Peyer's patch (tissue), 4 donors: ENCODE measurements around the gene ZRSR2. TPM values are rescaled to one million over a fixed set of nuclear protein-coding genes. Genes with fewer than 3 reads are reported as not detected.

Experiments
- DNase-seq, 3 donors: peaks; one replicate each; pipeline ENCODE4 v3.0.0-alpha.2; 2017 to 2019
- H3K27ac ChIP-seq, 4 donors: fragments of 200-600 bp; sonication (generic); one replicate each; pipeline ENCODE4 v1.5.1; 2016 to 2019
- H3K27me3 ChIP-seq, 2 donors: fragments of 200-600 bp; sonication (generic); one replicate each; pipeline ENCODE4 v1.5.1; 2019
- H3K36me3 ChIP-seq, 3 donors: fragments of 200-600 bp; sonication (generic); one replicate each; pipeline ENCODE4 v1.5.1; 2016 to 2019
- H3K4me1 ChIP-seq, 4 donors: fragments of 200-600 bp; sonication (generic); one replicate each; pipeline ENCODE4 v1.5.1; 2016 to 2019
- H3K4me3 ChIP-seq, 4 donors: fragments of 200-600 bp; sonication (generic); 1 replicate in 3 of 4; 2 replicates in 1 of 4; pipeline ENCODE4 v1.5.1; 2016 to 2019; ENCODE audit warnings: mild to moderate bottlenecking in 1 of 4
- H3K9me3 ChIP-seq, 4 donors: fragments of 200-600 bp; sonication (generic); one replicate each; pipeline ENCODE4 v1.5.1; 2016 to 2019; ENCODE audit warnings: mild to moderate bottlenecking in 1 of 4
- CTCF ChIP-seq, 6 experiments: fragments of 450-650 bp in 4 of 6; fragments of 200-600 bp in 2 of 6; sonication (generic) in 1 of 6; IDR thresholded peaks; one replicate each; pipeline ENCODE4 v1.5.1; 2017 to 2019; ENCODE audit warnings: antibody characterized with exemption in 6 of 6, mild to moderate bottlenecking in 3 of 6, moderate library complexity in 1 of 6
- POLR2A ChIP-seq, 2 donors: fragments of 450-650 bp; IDR thresholded peaks; one replicate each; pipeline ENCODE4 v1.5.1; 2017; ENCODE audit warnings: antibody characterized with exemption in 2 of 2, mild to moderate bottlenecking in 2 of 2, moderate library complexity in 2 of 2
- total RNA-seq, 4 donors: library from RNA; depleted of rRNA; stranded (reverse); fragments of >200 nt; gene quantifications; one replicate each; pipeline ENCODE4 v1.1.0, GENCODE V29; 2016

Gene ZRSR2
- total RNA-seq, 4 donors from 2014 or later = 3.2 to 16.5 (median 5.8) TPM

- no peak for DNase-seq
- Histone ChIP-seq H3K4me3 (no peak overlapping the region), H3K9me3 (no peaks in the 10 kb centered on the region), H3K4me1 (no peaks in the 10 kb centered on the region), H3K27me3 (no peaks in the 10 kb centered on the region), H3K36me3 (no peaks in the 10 kb centered on the region), H3K27ac (peak overlapping the region in 3 of 4 donors; percentile 89 to 93 (median 91))
- TF ChIP-seq POLR2A (IDR thresholded peaks at IDR 0.05) (no peak), CTCF (IDR thresholded peaks at IDR 0.05) (no peak)
Observed at GRCh38 chrX:15856222-15856587, 65.9 kb downstream of the ZRSR2 start.

- no peak for DNase-seq
- H3K9me3 ChIP-seq = no peaks in the 10 kb centered on the region
- H3K36me3 ChIP-seq = no peaks in the 10 kb centered on the region
- no peak overlapping the region for H3K4me3 ChIP-seq
- H3K4me1 ChIP-seq = no peaks in the 10 kb centered on the region
- H3K27me3 ChIP-seq = no peaks in the 10 kb centered on the region
- H3K27ac ChIP-seq = peak overlapping the region in 1 of 4 donors; percentile 93
- no peak for TF ChIP-seq CTCF (IDR thresholded peaks at IDR 0.05)
- TF ChIP-seq POLR2A (IDR thresholded peaks at IDR 0.05) = no peak
Observed at GRCh38 chrX:15856636-15857035, 66.4 kb downstream of the ZRSR2 start.

GRCh38 chrX:15858051-15858450 lies 67.8 kb downstream of the ZRSR2 start:
- no peaks in the 10 kb centered on the region for H3K27me3 ChIP-seq
- no peaks in the 10 kb centered on the region for H3K36me3 ChIP-seq
- no peak overlapping the region for H3K27ac ChIP-seq
- H3K9me3 ChIP-seq = no peaks in the 10 kb centered on the region
- no peaks in the 10 kb centered on the region for H3K4me1 ChIP-seq
- no peak overlapping the region for H3K4me3 ChIP-seq
- no peak for TF ChIP-seq CTCF (IDR thresholded peaks at IDR 0.05)
- no peak for TF ChIP-seq POLR2A (IDR thresholded peaks at IDR 0.05)
- DNase-seq = no peak

GRCh38 chrX:15860921-15861320 lies 70.6 kb downstream of the ZRSR2 start:
- no peaks in the 10 kb centered on the region for H3K27me3 ChIP-seq
- no peak for TF ChIP-seq CTCF (IDR thresholded peaks at IDR 0.05)
- no peak for TF ChIP-seq POLR2A (IDR thresholded peaks at IDR 0.05)
- no peaks in the 10 kb centered on the region for H3K4me1 ChIP-seq
- no peaks in the 10 kb centered on the region for H3K9me3 ChIP-seq
- no peaks in the 10 kb centered on the region for H3K36me3 ChIP-seq
- no peak for DNase-seq
- H3K4me3 ChIP-seq = no peak overlapping the region
- no peak overlapping the region for H3K27ac ChIP-seq

- no peaks in the 10 kb centered on the region for H3K9me3 ChIP-seq
- no peak overlapping the region for H3K27ac ChIP-seq
- TF ChIP-seq CTCF (IDR thresholded peaks at IDR 0.05) = no peak
- TF ChIP-seq POLR2A (IDR thresholded peaks at IDR 0.05) = no peak
- no peak overlapping the region for H3K4me3 ChIP-seq
- DNase-seq = no peak
- H3K27me3 ChIP-seq = no peaks in the 10 kb centered on the region
- no peaks in the 10 kb centered on the region for H3K36me3 ChIP-seq
- H3K4me1 ChIP-seq = no peaks in the 10 kb centered on the region
Observed at GRCh38 chrX:15864023-15864422, 73.7 kb downstream of the ZRSR2 start.

- no peaks in the 10 kb centered on the region for H3K4me1 ChIP-seq
- no peak for DNase-seq
- TF ChIP-seq CTCF (IDR thresholded peaks at IDR 0.05) (no peak), POLR2A (IDR thresholded peaks at IDR 0.05) (no peak)
- no peaks in the 10 kb centered on the region for H3K27me3 ChIP-seq
- no peaks in the 10 kb centered on the region for H3K9me3 ChIP-seq
- no peak overlapping the region for H3K4me3 ChIP-seq
- no peak overlapping the region for H3K27ac ChIP-seq
- H3K36me3 ChIP-seq = no peaks in the 10 kb centered on the region
Observed at GRCh38 chrX:15864629-15865028, 74.3 kb downstream of the ZRSR2 start.
